ENCODE results near the gene LILRA6. TPM values are rescaled to one million over a fixed set of nuclear protein-coding genes. Genes with fewer than 3 reads are reported as not detected.
"Not testable (repeated sequence)": the region's sequence is repeated elsewhere in the genome, so short reads cannot be mapped to it uniquely, and the experiment has no call there.

Gene LILRA6
- total RNA-seq, 4 donors from 2014 or later: 1.1 to 1.5 TPM; not detected in 2

DNA sequence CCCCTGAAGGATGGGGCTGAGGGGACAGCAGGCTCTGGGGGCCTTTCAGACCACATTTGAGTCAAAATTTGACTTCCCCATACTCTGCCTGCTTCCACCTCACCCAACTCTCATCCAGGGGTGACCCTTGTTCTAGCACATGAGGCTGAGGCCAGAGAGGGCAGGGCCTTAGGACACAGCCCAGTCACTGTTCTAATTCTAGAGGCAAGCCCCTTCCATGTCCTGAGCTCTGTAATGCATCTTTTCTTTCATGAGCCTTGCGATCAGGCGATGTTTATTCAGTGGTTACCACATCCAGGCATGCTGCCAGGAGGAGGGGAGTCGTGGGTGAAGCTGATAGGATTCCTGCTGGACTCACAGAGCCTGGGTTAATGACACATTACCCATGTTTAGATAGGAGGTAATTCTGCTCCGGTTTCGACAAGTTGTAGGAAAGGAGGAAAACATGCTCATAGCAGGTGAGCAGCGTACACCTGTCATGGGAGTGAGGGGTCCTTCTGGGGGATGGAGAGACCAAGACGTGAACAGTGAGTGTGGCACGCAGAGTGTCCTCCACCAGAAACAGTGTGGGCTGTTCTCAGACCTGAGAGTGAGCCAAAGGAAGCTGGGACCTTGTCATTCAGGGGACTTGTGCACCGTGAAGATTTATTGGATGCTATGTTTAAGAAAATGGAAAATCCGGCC lies 32.6 kb downstream of the LILRA6 start:
- Histone ChIP-seq H3K36me3 (peaks cover 0 to 32% (median 0%) of the 10 kb centered on the region in 3 donors), H3K27me3 (no peaks in the 10 kb centered on the region), H3K4me1 (peaks cover 10 to 50% (median 19%) of the 10 kb centered on the region in 4 donors), H3K9me3 (no peaks in the 10 kb centered on the region), H3K4me3 (peak overlapping the region in 1 of 4 donors; percentile 38), H3K27ac (peak overlapping the region; percentile 70 to 87 (median 76))
- peak; percentile 56 to 92 (median 81) for DNase-seq
- TF ChIP-seq POLR2A (IDR thresholded peaks at IDR 0.05): peak; percentile 6 to 60
- TF ChIP-seq, protein P1, sequence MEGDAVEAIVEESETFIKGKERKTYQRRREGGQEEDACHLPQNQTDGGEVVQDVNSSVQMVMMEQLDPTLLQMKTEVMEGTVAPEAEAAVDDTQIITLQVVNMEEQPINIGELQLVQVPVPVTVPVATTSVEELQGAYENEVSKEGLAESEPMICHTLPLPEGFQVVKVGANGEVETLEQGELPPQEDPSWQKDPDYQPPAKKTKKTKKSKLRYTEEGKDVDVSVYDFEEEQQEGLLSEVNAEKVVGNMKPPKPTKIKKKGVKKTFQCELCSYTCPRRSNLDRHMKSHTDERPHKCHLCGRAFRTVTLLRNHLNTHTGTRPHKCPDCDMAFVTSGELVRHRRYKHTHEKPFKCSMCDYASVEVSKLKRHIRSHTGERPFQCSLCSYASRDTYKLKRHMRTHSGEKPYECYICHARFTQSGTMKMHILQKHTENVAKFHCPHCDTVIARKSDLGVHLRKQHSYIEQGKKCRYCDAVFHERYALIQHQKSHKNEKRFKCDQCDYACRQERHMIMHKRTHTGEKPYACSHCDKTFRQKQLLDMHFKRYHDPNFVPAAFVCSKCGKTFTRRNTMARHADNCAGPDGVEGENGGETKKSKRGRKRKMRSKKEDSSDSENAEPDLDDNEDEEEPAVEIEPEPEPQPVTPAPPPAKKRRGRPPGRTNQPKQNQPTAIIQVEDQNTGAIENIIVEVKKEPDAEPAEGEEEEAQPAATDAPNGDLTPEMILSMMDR (IDR thresholded peaks at IDR 0.05): no peak

DNA sequence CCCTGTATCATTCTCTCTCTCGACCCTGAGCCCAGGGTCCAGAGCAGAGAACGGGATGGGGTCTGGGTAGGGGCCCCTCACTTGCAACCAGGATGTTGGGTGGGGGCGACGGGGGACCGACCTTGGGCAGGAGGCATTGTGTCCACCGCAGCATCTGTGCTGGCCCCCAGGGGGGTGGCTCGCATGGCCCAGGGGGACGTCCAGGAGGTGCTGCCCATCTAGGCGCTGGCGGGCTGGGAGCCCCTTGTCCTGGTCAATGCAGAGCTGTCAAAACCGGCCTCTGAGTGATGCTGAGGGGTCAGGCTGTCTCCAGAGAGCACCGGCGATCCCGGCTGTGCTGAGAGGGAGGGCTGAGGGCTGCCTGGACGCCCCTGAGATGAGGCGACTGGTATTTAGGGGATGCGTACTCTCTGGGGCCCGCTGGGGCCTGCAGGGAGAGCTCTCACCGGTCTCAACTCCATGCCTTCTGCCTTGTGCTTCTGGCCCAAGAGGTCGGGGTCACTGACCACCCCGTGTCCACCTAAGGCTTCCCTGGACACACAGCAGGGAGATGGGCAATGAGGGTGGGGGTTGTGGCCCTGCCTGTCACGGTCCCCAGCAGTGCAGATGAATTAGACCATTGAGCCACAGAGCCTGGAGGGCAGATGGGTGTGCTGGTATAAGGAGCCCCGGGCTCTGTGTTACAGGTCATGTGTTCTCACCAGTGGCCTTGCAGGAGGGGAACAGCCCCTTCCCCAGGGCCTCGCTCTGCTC lies 33.4 kb downstream of the LILRA6 start:
- Histone ChIP-seq H3K36me3 (peaks cover 0 to 39% (median 0%) of the 10 kb centered on the region in 3 donors), H3K4me1 (peaks cover 10 to 57% (median 19%) of the 10 kb centered on the region in 4 donors), H3K9me3 (no peaks in the 10 kb centered on the region), H3K27me3 (no peaks in the 10 kb centered on the region), H3K4me3 (no peak overlapping the region), H3K27ac (peak overlapping the region; percentile 70 to 87 (median 76))
- no peak for DNase-seq
- TF ChIP-seq, protein P1 (IDR thresholded peaks at IDR 0.05): no peak
- TF ChIP-seq POLR2A (IDR thresholded peaks at IDR 0.05): no peak

DNA sequence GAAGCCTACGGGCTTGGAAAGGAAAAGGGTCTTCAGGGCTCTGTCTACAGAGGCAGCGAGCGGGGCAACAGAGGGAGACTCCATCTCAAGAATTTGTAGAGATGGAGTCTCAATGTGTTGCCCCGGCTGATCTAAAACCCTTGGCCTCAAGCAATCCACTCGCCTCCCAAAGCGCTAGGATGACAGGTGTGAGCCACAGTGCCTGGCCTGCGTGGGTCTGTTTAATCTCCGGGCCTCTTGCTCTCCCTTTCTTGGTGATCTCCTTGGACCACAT lies 33.9 kb downstream of the LILRA6 start:
- no peak for TF ChIP-seq POLR2A (IDR thresholded peaks at IDR 0.05)
- TF ChIP-seq, protein P1 (IDR thresholded peaks at IDR 0.05): no peak
- H3K9me3 ChIP-seq: no peaks in the 10 kb centered on the region
- peaks cover 0 to 44% (median 0%) of the 10 kb centered on the region in 3 donors for H3K36me3 ChIP-seq
- peak overlapping the region; percentile 70 to 87 (median 76) for H3K27ac ChIP-seq
- H3K4me3 ChIP-seq: no peak overlapping the region
- no peaks in the 10 kb centered on the region for H3K27me3 ChIP-seq
- peaks cover 10 to 63% (median 19%) of the 10 kb centered on the region in 4 donors for H3K4me1 ChIP-seq
- DNase-seq: no peak

DNA sequence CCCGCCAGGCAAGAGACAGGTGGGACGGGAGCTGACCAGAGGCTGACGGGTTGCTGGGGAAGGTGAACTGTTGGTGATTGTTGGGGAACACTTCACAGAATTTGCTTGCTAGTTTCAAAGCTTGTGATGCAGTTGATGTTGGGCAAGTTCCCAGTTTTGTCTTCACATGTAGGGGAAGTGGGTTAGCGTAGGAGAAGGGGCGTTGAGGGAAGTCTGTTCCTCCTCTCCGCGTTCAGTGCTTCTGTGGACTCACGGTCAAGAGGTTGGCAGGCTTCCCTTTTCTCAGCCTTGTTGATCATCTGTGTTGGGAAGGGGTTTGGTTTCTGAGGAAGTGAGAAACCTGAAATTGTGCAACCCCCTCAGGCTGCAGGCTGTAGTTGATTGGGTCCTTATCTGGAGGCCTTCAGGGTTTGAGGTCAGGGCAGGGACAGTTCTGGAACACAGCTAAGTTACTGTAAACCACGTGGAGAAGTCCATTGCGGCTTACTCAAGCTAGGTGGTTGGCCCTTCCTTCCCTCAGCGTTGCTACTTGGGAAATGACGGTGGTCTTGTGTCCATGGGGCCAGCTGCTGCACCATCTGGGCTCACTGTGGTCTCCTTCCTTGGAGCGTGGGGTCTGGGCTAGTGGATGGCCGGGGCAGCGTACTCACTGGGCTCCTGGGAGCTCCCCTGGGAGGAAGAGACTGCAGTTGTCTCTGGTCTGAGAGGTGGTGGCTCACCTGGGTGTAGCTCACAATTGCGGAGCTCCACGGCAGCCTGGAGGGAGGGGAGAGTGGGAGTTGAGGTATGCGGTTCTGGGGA lies 34.4 kb downstream of the LILRA6 start:
- Histone ChIP-seq H3K9me3 (no peaks in the 10 kb centered on the region), H3K36me3 (peaks cover 0 to 49% (median 0%) of the 10 kb centered on the region in 3 donors), H3K4me3 (no peak overlapping the region), H3K27ac (peak overlapping the region; percentile 70 to 87 (median 76)), H3K4me1 (peaks cover 10 to 68% (median 22%) of the 10 kb centered on the region in 4 donors), H3K27me3 (no peaks in the 10 kb centered on the region)
- TF ChIP-seq POLR2A (IDR thresholded peaks at IDR 0.05): no peak
- TF ChIP-seq, protein P1 (IDR thresholded peaks at IDR 0.05): no peak
- peak in 2 of 3 donors; percentile 62 to 82 for DNase-seq

DNA sequence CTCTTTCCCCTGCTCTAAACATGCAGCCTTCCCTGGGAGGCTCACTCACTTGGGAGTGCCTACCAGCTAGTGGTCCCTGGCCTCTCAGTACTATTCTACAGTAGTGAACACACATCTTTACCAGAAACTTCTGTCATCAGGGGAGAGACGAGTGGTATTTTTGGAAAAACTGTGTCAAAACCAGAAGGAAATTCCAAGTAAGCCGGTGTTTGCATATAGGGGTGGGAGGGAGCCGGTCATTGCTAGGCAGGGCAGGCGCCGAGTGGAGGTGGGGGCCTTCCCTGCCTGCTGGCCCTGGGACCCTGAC lies 35.0 kb downstream of the LILRA6 start:
- Histone ChIP-seq H3K4me1 (peaks cover 10 to 73% (median 26%) of the 10 kb centered on the region in 4 donors), H3K36me3 (peaks cover 0 to 55% (median 0%) of the 10 kb centered on the region in 3 donors), H3K4me3 (no peak overlapping the region)

DNA sequence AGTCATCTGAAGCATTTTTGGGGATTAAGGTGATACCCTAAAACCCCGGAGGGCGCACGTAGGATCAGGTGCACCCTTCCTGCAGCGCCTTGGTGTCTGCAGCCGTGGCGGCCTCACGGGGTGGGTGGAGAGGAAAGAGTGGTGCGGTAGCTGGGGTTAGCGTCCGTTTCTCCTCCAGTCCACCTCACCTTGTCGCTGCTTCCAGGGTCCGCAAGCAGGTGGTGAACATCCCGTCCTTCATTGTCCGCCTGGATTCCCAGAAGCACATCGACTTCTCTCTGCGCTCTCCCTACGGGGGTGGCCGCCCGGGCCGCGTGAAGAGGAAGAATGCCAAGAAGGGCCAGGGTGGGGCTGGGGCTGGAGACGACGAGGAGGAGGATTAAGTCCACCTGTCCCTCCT lies 35.4 kb downstream of the LILRA6 start:
- peak overlapping the region in 1 of 4 donors; percentile 11 for H3K4me3 ChIP-seq
- DNase-seq, H3K27me3 ChIP-seq, H3K9me3 ChIP-seq: not testable (repeated sequence)
- peaks cover 10 to 78% (median 28%) of the 10 kb centered on the region in 4 donors for H3K4me1 ChIP-seq
- H3K27ac ChIP-seq: peak overlapping the region; percentile 32 to 87 (median 70)
- H3K36me3 ChIP-seq: peaks cover 0 to 59% (median 0%) of the 10 kb centered on the region in 3 donors

More for the DNA sequence above, 35.0 kb downstream of the LILRA6 start:
- H3K27ac ChIP-seq: peak overlapping the region; percentile 32 to 87 (median 70)
- TF ChIP-seq, protein P1 (IDR thresholded peaks at IDR 0.05): no peak
- no peaks in the 10 kb centered on the region for H3K9me3 ChIP-seq
- no peak for DNase-seq
- H3K27me3 ChIP-seq: no peaks in the 10 kb centered on the region
